SK-N-SH (cell line): ENCODE results near the gene IFNA1. TPM values are rescaled to one million over a fixed set of nuclear protein-coding genes. Genes with fewer than 3 reads are reported as not detected.

Experiments
- CTCF ChIA-PET: fragments of 300-600, 350-600 bp; formaldehyde crosslinking; extraction: SDS; loops from one replicate; lab custom pipeline; 2021; lab: Yijun Ruan, JAX
- POLR2A ChIA-PET: fragments of 350-600 bp; sonication (Branson Sonifier 250); formaldehyde crosslinking; extraction: SDS; loops from one replicate; lab custom pipeline; 2020; ENCODE audit warnings: antibody characterized with exemption, inconsistent platforms; lab: Yijun Ruan, JAX
- DNase-seq: peaks from one replicate; pipeline ENCODE4 v3.0.0; 2012
- H2AFZ ChIP-seq: fragments of 200-600 bp; sonication (generic); 2 replicates; pipeline ENCODE4 v1.8.1; 2016; ENCODE audit warnings: antibody characterized with exemption, mild to moderate bottlenecking, low read depth
- H3F3A ChIP-seq: fragments of 200-600 bp; sonication (generic); replicated peaks from 2 replicates; pipeline ENCODE3; 2016; ENCODE audit warnings: antibody characterized with exemption, mild to moderate bottlenecking; ENCODE audit not compliant: insufficient read depth
- H3K27ac ChIP-seq, 2 experiments: fragments of 200-500 bp in 1 of 2; fragments of 200-600 bp in 1 of 2; sonication (Bioruptor generic) in 1 of 2; sonication (generic), shearing (Covaris generic) in 1 of 2; 2 replicates each; pipeline versions ENCODE4 v1.5.1 to v1.6.1; 2014 to 2016; ENCODE audit warnings: low read depth in 2 of 2, inconsistent platforms in 1 of 2, low read length in 1 of 2, mild to moderate bottlenecking in 1 of 2, mixed read lengths in 1 of 2
- H3K27me3 ChIP-seq: fragments of 200-600 bp; sonication (generic), shearing (Covaris generic); 2 replicates; pipeline ENCODE4 v1.6.1; 2016; ENCODE audit warnings: mixed run types; ENCODE audit not compliant: insufficient read depth
- H3K36me3 ChIP-seq, 2 experiments: fragments of 200-500 bp in 1 of 2; fragments of 200-600 bp in 1 of 2; sonication (Bioruptor generic) in 1 of 2; sonication (generic) in 1 of 2; replicated peaks in 1 of 2; 2 replicates each; pipeline versions ENCODE3 to v1.5.1; 2014 to 2016; ENCODE audit warnings: low read length in 1 of 2, mild to moderate bottlenecking in 1 of 2; ENCODE audit not compliant: insufficient read depth in 2 of 2, control insufficient read depth in 1 of 2
- H3K4me1 ChIP-seq, 2 experiments: fragments of 200-500 bp in 1 of 2; fragments of 200-600 bp in 1 of 2; sonication (Bioruptor generic) in 1 of 2; sonication (generic), shearing (Covaris generic) in 1 of 2; 2 replicates each; pipeline versions ENCODE4 v1.5.1 to v1.6.1; 2014 to 2016; ENCODE audit warnings: low read depth in 1 of 2, low read length in 1 of 2, mixed run types in 1 of 2; ENCODE audit not compliant: insufficient read depth in 2 of 2, control insufficient read depth in 1 of 2
- H3K4me2 ChIP-seq: fragments of 200-600 bp; sonication (generic), shearing (Covaris generic); 2 replicates; pipeline ENCODE4 v1.6.1; 2017; ENCODE audit warnings: mixed run types
- H3K4me3 ChIP-seq, 2 experiments: fragments of 200-500 bp in 1 of 2; fragments of 200-600 bp in 1 of 2; sonication (Bioruptor generic) in 1 of 2; sonication (generic), shearing (Covaris generic) in 1 of 2; 2 replicates each; pipeline versions ENCODE4 v1.5.1 to v1.8.1; 2014 to 2016; ENCODE audit warnings: low read depth in 2 of 2, inconsistent platforms in 1 of 2, low read length in 1 of 2, mild to moderate bottlenecking in 1 of 2, mixed read lengths in 1 of 2, moderate library complexity in 1 of 2
- H3K79me2 ChIP-seq: fragments of 200-600 bp; sonication (generic); 2 replicates; pipeline ENCODE4 v1.8.1; 2017; ENCODE audit warnings: mild to moderate bottlenecking; ENCODE audit not compliant: insufficient read depth
- H3K9ac ChIP-seq: fragments of 200-600 bp; sonication (generic); 2 replicates; pipeline ENCODE4 v1.6.1; 2017; ENCODE audit warnings: mixed run types
- H3K9me2 ChIP-seq: fragments of 200-600 bp; sonication (generic); 2 replicates; pipeline ENCODE4 v1.6.1; 2017; ENCODE audit warnings: mixed run types
- H3K9me3 ChIP-seq: fragments of 200-600 bp; sonication (generic); 2 replicates; pipeline ENCODE4 v1.6.1; 2017; ENCODE audit warnings: mixed run types, mild to moderate bottlenecking, moderate library complexity
- H4K20me1 ChIP-seq: fragments of 200-600 bp; sonication (generic); 2 replicates; pipeline ENCODE4 v1.6.1; 2017; ENCODE audit warnings: mild to moderate bottlenecking, mixed run types; ENCODE audit not compliant: insufficient read depth
- CHD2 ChIP-seq: fragments of 150-350 bp; IDR thresholded peaks from 2 replicates; pipeline ENCODE4 v1.6.1; 2018; ENCODE audit warnings: low read length; ENCODE audit not compliant: partially characterized antibody
- EZH2phosphoT487 ChIP-seq: fragments of 200-600 bp; sonication (generic); IDR thresholded peaks from 2 replicates; pipeline ENCODE4 v1.6.1; 2017; ENCODE audit warnings: low read depth, mixed run types, mild to moderate bottlenecking, antibody characterized with exemption, moderate library complexity, borderline replicate concordance
- GATA2 ChIP-seq: sonication (generic); formaldehyde crosslinking; IDR thresholded peaks from 2 replicates; pipeline ENCODE4 v1.5.0; 2020; ENCODE audit warnings: mild to moderate bottlenecking, missing genetic modification reagents
- JUND ChIP-seq: IDR thresholded peaks from 2 replicates; pipeline ENCODE4 v1.4.0; 2012
- MEF2A ChIP-seq: IDR thresholded peaks from 2 replicates; pipeline ENCODE4 v1.4.0; 2012; ENCODE audit warnings: low read depth, borderline replicate concordance
- MXI1 ChIP-seq: IDR thresholded peaks from 2 replicates; pipeline ENCODE4 v1.6.1; 2012; ENCODE audit warnings: mild to moderate bottlenecking, low read depth, low read length, improper control_type of control experiment
- NFIC ChIP-seq: IDR thresholded peaks from 2 replicates; pipeline ENCODE4 v1.4.0; 2012; ENCODE audit warnings: borderline replicate concordance
- PBX3 ChIP-seq: IDR thresholded peaks from 2 replicates; pipeline ENCODE4; 2012
- RAD21 ChIP-seq: IDR thresholded peaks from 2 replicates; pipeline ENCODE4 v1.6.1; 2012; ENCODE audit warnings: mild to moderate bottlenecking, low read length
- RCOR1 ChIP-seq: fragments of 150-350 bp; IDR thresholded peaks from 2 replicates; pipeline ENCODE4 v1.6.1; 2017; ENCODE audit warnings: antibody characterized with exemption, low read length
- SIN3A ChIP-seq: IDR thresholded peaks from 2 replicates; pipeline ENCODE4 v1.6.1; 2012; ENCODE audit warnings: low read depth, mild to moderate bottlenecking, low read length, moderate library complexity, borderline replicate concordance
- YY1 ChIP-seq: IDR thresholded peaks from 2 replicates; pipeline ENCODE4 v1.4.0; 2012; ENCODE audit warnings: low read depth, mild to moderate bottlenecking
- ZBTB33 ChIP-seq: IDR thresholded peaks from 2 replicates; pipeline ENCODE4 v1.4.0; 2012; ENCODE audit warnings: low read depth, borderline replicate concordance
- WGBS: methylation state at CpG from one replicate; pipeline ENCODE4 v1.1.6; 2017; ENCODE audit warnings: low lambda C conversion rate; 5-methylcytosine and 5-hydroxymethylcytosine counted together
- polyA plus RNA-seq, 3 experiments: library from polyadenylated mRNA; depleted of rRNA; stranded (reverse); fragments of >200 nt; gene quantifications; 2 replicates each; pipeline ENCODE4 v1.2.3, GENCODE V29; 2012

Gene IFNA1
- polyA plus RNA-seq, 1 of the 3 experiments (the other 2 are of a cell fraction), result not detected

GRCh38 chr9:21399956-21400355 lies 40.3 kb upstream of the IFNA1 start (continued):
- TF ChIP-seq CHD2 (no peak), RAD21 (no peak), PBX3 (no peak), MXI1 (no peak), GATA2 (no peak), YY1 (no peak), ZBTB33 (no peak)
- TF ChIP-seq, all 33 proteins: peak for 0

- Histone ChIP-seq H3K27me3 (peaks cover 26% of the 10 kb centered on the region; the same call in 1 of the 2 replicates), H3K4me1 (no peaks in the 10 kb centered on the region), H3K4me3 (0 out of 4 replicates have a peak overlapping the region, but pooled peaks of 1 of the 2 experiments have one; percentile 29), H3K9me3 (no peaks in the 10 kb centered on the region), H3K4me2 (peak overlapping the region; percentile 55), H4K20me1 (no peaks in the 10 kb centered on the region), H3K79me2 (no peaks in the 10 kb centered on the region), H3K9ac (no peak overlapping the region), H3K27ac (no peak overlapping the region), H3K9me2 (no peaks in the 10 kb centered on the region), H2AFZ (peak overlapping the region; percentile 29; the same call in 1 of the 2 replicates), H3K36me3 (no peaks in the 10 kb centered on the region), H3F3A (no peaks in the 10 kb centered on the region)
- TF ChIP-seq SIN3A, result no peak
- no peak for TF ChIP-seq YY1
- TF ChIP-seq ZBTB33, result no peak
- TF ChIP-seq MXI1, result no peak
- no peak for TF ChIP-seq EZH2phosphoT487
- TF ChIP-seq MEF2A, result no peak
- TF ChIP-seq GATA2, result no peak
- no peak for TF ChIP-seq NFIC
- TF ChIP-seq JUND, result no peak
- TF ChIP-seq RCOR1, result no peak
- POLR2A ChIA-PET, result no interaction called here
- CTCF ChIA-PET, result interaction anchor here (0.6 to 1.8 kb wide), 4 partner anchors 10 to 84 kb away, joined by 3 to 5 read pairs (median 4); no protein-coding TSS in a partner anchor
- 3% methylated on average over 19 of the region's 53 CpGs for WGBS
- DNase-seq, result peak; percentile 21
These were observed 37.6 kb upstream of the IFNA1 start for GRCh38 chr9:21402386-21403251.
